GM19025 (cell line): ENCODE measurements around the gene TNRC18.

ENCODE experiments used
- ATAC-seq: cut with Tn5 transposase; IDR thresholded peaks from one replicate; pipeline ENCODE4 v1.9.1; 2021; ENCODE audit warnings: mild to moderate bottlenecking, low read depth, moderate library complexity; ENCODE audit not compliant: unreplicated experiment

The TNRC18 gene

GRCh38 chr7:5430612-5430947 lies 6.9 kb upstream of the TNRC18 start:
- ATAC-seq: no peak

GRCh38 chr7:5429857-5430611 lies 6.4 kb upstream of the TNRC18 start:
- ATAC-seq: no peak

- no peak for ATAC-seq
Observed at GRCh38 chr7:5429253-5429856, 5.7 kb upstream of the TNRC18 start.

GRCh38 chr7:5428478-5429252 lies 5.0 kb upstream of the TNRC18 start:
- ATAC-seq: no peak

GRCh38 chr7:5426226-5426475 lies 2.5 kb upstream of the TNRC18 start:
- no peak for ATAC-seq

GRCh38 chr7:5425507-5426225 lies 2.0 kb upstream of the TNRC18 start:
- ATAC-seq: no peak

GRCh38 chr7:5424749-5425506 lies 1.3 kb upstream of the TNRC18 start:
- ATAC-seq: no peak

GRCh38 chr7:5423976-5424748 lies 528 bp upstream of the TNRC18 start:
- no peak for ATAC-seq

GRCh38 chr7:5422396-5423305 lies 983 bp downstream of the TNRC18 start:
- no peak for ATAC-seq

GRCh38 chr7:5421714-5422395 lies 1.8 kb downstream of the TNRC18 start:
- ATAC-seq: no peak

GRCh38 chr7:5420881-5421713 lies 2.5 kb downstream of the TNRC18 start:
- ATAC-seq: no peak

- ATAC-seq: no peak
Observed at GRCh38 chr7:5420067-5420880, 3.4 kb downstream of the TNRC18 start.

- no peak for ATAC-seq
Observed at GRCh38 chr7:5419539-5420066, 4.0 kb downstream of the TNRC18 start.

GRCh38 chr7:5418285-5418582 lies 5.4 kb downstream of the TNRC18 start:
- ATAC-seq: no peak

- ATAC-seq: no peak
Observed at GRCh38 chr7:5417106-5418071, 6.2 kb downstream of the TNRC18 start.
